Mesendoderm (in vitro differentiated cells): ENCODE measurements around the gene SPHK1.

Source experiments
- DNase-seq: peaks from one replicate; pipeline ENCODE4 v3.0.0; 2013
- H2AK5ac ChIP-seq: 2 replicates; pipeline ENCODE4 v1.6.1; 2013; ENCODE audit warnings: low read length, inconsistent platforms
- H2BK120ac ChIP-seq: 2 replicates; pipeline ENCODE4 v1.6.1; 2013; ENCODE audit warnings: low read depth, mild to moderate bottlenecking, low read length, moderate library complexity, mixed read lengths
- H2BK15ac ChIP-seq: replicated peaks from 2 replicates; pipeline ENCODE4 v1.6.1; 2013; ENCODE audit warnings: low read depth, mild to moderate bottlenecking, moderate library complexity
- H2BK5ac ChIP-seq: 2 replicates; pipeline ENCODE4 v1.6.1; 2013; ENCODE audit warnings: low read length, inconsistent platforms
- H3K18ac ChIP-seq: 2 replicates; pipeline ENCODE4 v1.6.1; 2013; ENCODE audit warnings: mild to moderate bottlenecking, low read length, mixed read lengths
- H3K23ac ChIP-seq: one replicate; pipeline ENCODE4 v1.6.1; 2013; ENCODE audit warnings: low read length
- H3K27ac ChIP-seq: 2 replicates; pipeline ENCODE4 v1.5.1; 2013; ENCODE audit warnings: low read depth, mild to moderate bottlenecking, inconsistent platforms, low read length, moderate library complexity
- H3K27me3 ChIP-seq: 2 replicates; pipeline ENCODE4 v1.6.1; 2013; ENCODE audit warnings: low read length, control low read depth, mild to moderate bottlenecking, inconsistent platforms; ENCODE audit not compliant: insufficient read depth, poor library complexity
- H3K36me3 ChIP-seq: 2 replicates; pipeline ENCODE4 v1.6.1; 2013; ENCODE audit warnings: low read length, inconsistent platforms; ENCODE audit not compliant: control insufficient read depth, insufficient read depth
- H3K4ac ChIP-seq: one replicate; pipeline ENCODE4 v1.6.1; 2013; ENCODE audit warnings: low read depth, mild to moderate bottlenecking, low read length, moderate library complexity
- H3K4me1 ChIP-seq: 2 replicates; pipeline ENCODE4 v1.6.1; 2013; ENCODE audit warnings: low read depth, low read length, inconsistent platforms; ENCODE audit not compliant: control insufficient read depth
- H3K4me2 ChIP-seq: 2 replicates; pipeline ENCODE4 v1.6.1; 2013; ENCODE audit warnings: low read length
- H3K4me3 ChIP-seq: 2 replicates; pipeline ENCODE4 v1.5.1; 2013; ENCODE audit warnings: mild to moderate bottlenecking, low read length
- H3K56ac ChIP-seq: one replicate; pipeline ENCODE4 v1.6.1; 2013; ENCODE audit warnings: low read length
- H3K79me1 ChIP-seq: 2 replicates; pipeline ENCODE4 v1.6.1; 2013; ENCODE audit warnings: low read length, inconsistent platforms
- H3K79me2 ChIP-seq: 2 replicates; pipeline ENCODE4 v1.6.1; 2013; ENCODE audit warnings: mild to moderate bottlenecking, low read length; ENCODE audit not compliant: control insufficient read depth, insufficient read depth
- H3K9ac ChIP-seq: 2 replicates; pipeline ENCODE4 v1.6.1; 2013; ENCODE audit warnings: low read length, inconsistent platforms
- H4K5ac ChIP-seq: one replicate; pipeline ENCODE4 v1.6.1; 2013; ENCODE audit warnings: low read length
- H4K8ac ChIP-seq: one replicate; pipeline ENCODE4 v1.6.1; 2013; ENCODE audit warnings: low read depth, mild to moderate bottlenecking, control low read depth, low read length, moderate library complexity
- WGBS: extraction: QIAGEN DNeasy Blood & Tissue Kit; methylation state at CpG from one replicate; pipeline ENCODE4 v1.1.7; 2013; ENCODE audit warnings: low lambda C conversion rate, missing lambda C conversion rate; ENCODE audit not compliant: insufficient coverage; ENCODE audit errors: extremely low coverage; 5-methylcytosine and 5-hydroxymethylcytosine counted together

The SPHK1 gene

DNA sequence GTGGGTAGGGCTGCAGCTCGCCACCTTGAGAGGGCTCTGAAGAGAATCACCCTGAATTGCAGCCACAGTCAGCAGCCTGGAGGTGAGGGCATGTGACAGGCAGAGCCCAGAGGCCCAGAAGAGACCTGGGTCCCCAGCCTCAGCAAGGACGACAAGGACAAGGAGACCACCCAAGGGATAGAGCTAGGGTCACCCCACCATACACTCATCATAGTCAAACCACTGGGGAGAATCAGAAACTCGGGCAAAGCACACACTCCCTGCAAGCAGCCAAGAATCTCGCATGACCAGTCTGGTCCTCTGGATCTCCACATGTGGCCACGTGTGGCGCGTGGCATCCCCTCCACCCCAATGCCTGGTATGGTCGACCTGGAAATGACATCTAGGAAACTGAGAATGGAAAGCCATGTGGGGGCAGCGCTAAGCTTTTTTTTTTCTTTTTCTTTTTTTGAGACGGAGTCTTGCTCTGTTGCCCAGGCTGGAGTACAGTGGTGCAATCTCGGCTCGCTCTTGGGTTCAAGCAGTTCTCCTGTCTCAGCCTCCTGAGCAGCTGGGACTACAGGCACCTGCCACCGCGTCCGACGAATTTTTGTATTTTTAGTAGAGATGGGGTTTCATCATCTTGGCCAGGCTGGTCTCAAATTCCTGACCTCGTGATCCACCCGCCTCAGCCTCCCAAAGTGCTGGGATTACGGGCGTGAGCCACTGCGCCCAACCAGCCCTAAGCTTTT lies 4.6 kb upstream of the SPHK1 start:
- H3K27ac ChIP-seq = no peak overlapping the region

DNA sequence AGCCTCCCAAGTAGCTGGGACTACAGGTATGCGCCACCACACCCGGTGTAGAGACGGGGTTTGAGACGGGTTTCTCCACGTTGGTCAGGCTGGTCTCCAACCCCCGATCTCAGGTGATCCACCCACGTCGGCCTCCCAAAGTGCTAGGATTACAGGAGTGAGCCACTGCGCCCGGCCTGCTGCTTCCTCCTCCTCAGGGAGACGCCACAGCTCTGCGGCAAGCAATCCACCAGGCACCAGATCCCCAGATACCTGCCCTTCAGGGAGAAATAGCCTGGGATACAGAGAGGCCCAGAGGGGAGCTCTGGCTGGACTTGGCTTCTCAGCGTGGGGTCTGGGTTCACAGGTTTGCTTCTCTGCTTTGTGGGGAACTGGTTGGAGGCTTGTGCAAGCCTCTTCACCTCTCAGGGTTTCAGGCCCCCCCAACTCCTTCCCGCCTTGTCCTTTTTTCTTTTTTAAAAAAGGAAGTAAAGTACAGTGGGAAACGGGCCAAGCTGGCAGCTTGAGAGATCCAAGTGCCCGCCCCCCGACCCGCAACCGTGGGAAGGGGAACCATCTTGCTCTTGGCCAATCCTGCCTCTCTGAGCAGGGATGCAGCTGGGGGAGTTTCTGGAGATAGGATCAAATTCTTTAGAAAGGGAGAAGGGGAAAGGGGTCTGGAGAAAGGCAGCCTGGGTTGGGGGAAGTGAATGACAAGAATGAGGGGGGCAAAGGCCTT lies 2.6 kb upstream of the SPHK1 start:
- Histone ChIP-seq H3K79me2 (no peaks in the 10 kb centered on the region), H4K8ac (no peak overlapping the region), H3K27me3 (peaks cover 11% of the 10 kb centered on the region), H3K18ac (no peak overlapping the region), H3K4me1 (no peaks in the 10 kb centered on the region), H2BK5ac (no peak overlapping the region), H3K9ac (peak overlapping the region; percentile 24), H2BK15ac (no peak overlapping the region), H3K56ac (peak overlapping the region; percentile 60), H2BK120ac (no peak overlapping the region), H3K4ac (no peak overlapping the region), H3K36me3 (no peaks in the 10 kb centered on the region), H3K4me2 (no peak overlapping the region), H4K5ac (no peak overlapping the region), H3K27ac (peak overlapping the region; percentile 47), H3K4me3 (no peak overlapping the region), H3K23ac (no peak overlapping the region), H3K79me1 (no peaks in the 10 kb centered on the region), H2AK5ac (no peak overlapping the region)
- no CpG with 5 or more reads among the region's 19 CpGs for WGBS
- DNase-seq = peak; percentile 46

More for the DNA sequence above, 4.6 kb upstream of the SPHK1 start:
- Histone ChIP-seq H3K36me3 (no peaks in the 10 kb centered on the region), H3K4ac (no peak overlapping the region), H4K5ac (no peak overlapping the region), H3K56ac (no peak overlapping the region), H2BK15ac (no peak overlapping the region), H3K4me3 (no peak overlapping the region), H2BK120ac (no peak overlapping the region), H3K23ac (no peak overlapping the region), H3K27me3 (peaks cover 2% of the 10 kb centered on the region), H3K79me1 (no peaks in the 10 kb centered on the region), H2AK5ac (no peak overlapping the region), H3K4me2 (no peak overlapping the region), H3K18ac (no peak overlapping the region), H3K9ac (no peak overlapping the region), H2BK5ac (no peak overlapping the region), H3K79me2 (no peaks in the 10 kb centered on the region), H3K4me1 (no peaks in the 10 kb centered on the region), H4K8ac (no peak overlapping the region)
- no CpG with 5 or more reads among the region's 21 CpGs for WGBS
- DNase-seq = no peak

DNA sequence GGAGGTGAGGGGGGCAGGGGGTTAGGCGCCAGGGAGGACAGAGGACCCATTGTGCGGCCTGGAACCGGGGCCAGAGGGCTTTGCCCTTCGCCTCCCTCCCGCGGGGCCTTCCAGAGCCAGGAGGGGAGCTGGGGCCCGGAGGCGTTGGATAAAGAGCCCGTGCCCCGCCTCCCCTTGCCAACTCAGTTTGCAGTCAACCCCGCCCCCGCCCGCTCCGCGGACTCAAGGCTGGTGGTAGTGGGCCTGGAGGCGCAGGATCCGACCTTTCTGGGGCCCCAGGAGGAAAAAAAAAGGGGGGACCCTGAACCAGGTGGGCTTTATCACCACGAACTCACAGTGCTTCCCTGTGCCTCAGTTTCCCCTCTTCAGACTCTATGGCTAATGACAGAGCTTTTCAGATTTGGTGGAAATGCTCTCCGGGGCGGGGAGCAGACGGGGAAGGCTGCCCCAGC lies 2.0 kb upstream of the SPHK1 start:
- Histone ChIP-seq H3K4me1 (no peaks in the 10 kb centered on the region), H3K18ac (peak overlapping the region; percentile 33), H3K23ac (no peak overlapping the region), H2BK5ac (no peak overlapping the region), H3K4me2 (peak overlapping the region; percentile 89), H3K79me1 (no peaks in the 10 kb centered on the region), H4K8ac (no peak overlapping the region), H3K79me2 (no peaks in the 10 kb centered on the region), H3K56ac (peak overlapping the region; percentile 75), H2AK5ac (no peak overlapping the region), H4K5ac (no peak overlapping the region), H3K4me3 (peak overlapping the region; percentile 14), H3K9ac (peak overlapping the region; percentile 63), H3K27me3 (peaks cover 11% of the 10 kb centered on the region), H2BK15ac (no peak overlapping the region), H2BK120ac (no peak overlapping the region), H3K36me3 (no peaks in the 10 kb centered on the region), H3K4ac (no peak overlapping the region), H3K27ac (peak overlapping the region; percentile 58)
- peak; percentile 80 for DNase-seq
- WGBS = no CpG with 5 or more reads among the region's 21 CpGs

DNA sequence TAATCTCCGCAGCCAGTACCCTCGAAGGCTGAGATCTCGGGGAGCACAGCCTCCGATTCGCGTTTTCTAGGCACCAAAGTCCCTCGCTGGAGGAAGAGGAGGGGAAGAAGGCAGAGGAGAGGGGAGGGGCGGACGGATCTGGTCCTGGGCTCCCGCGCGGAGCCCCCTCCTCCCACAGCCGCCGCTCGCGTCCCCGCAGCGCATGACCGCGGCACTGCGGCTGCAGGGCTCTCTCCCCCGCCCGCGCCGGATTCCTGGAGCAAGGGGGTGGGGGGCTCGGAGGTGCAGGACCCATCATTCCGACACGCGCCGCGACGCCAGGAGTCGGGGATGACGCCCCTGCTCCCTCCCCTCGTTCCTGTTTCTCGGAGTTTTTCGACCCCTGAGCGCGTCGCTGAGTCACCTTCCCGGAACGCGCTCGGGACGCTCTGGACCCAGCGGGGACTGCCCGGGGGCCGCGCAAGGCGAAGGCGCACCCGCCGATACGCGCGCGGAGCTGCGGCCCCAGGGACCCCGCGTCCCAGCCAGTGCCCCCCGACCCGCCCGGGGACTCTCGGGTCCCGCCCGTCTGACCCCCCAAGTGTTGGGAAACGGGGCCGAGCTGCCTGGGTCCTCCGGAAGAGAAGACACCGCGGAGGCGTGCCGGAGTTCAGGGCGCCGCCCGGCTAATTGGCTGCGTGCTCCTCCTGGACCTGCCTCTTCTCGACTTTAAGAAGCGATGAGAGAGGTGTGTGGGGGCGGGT lies 1.4 kb upstream of the SPHK1 start:
- peak; percentile 85 for DNase-seq
- H3K4me3 ChIP-seq = peak overlapping the region; percentile 14
- H2BK120ac ChIP-seq = no peak overlapping the region
- H3K36me3 ChIP-seq = no peaks in the 10 kb centered on the region
- H3K27ac ChIP-seq = peak overlapping the region; percentile 58
- no peak overlapping the region for H2AK5ac ChIP-seq
- no peaks in the 10 kb centered on the region for H3K79me1 ChIP-seq
- H3K9ac ChIP-seq = peak overlapping the region; percentile 63
- H3K4me2 ChIP-seq = peak overlapping the region; percentile 89
- H3K4ac ChIP-seq = no peak overlapping the region
- peak overlapping the region; percentile 75 for H3K56ac ChIP-seq
- no CpG with 5 or more reads among the region's 80 CpGs for WGBS
- no peak overlapping the region for H2BK15ac ChIP-seq
- peaks cover 11% of the 10 kb centered on the region for H3K27me3 ChIP-seq
- H3K79me2 ChIP-seq = no peaks in the 10 kb centered on the region
- H4K5ac ChIP-seq = no peak overlapping the region
- H4K8ac ChIP-seq = no peak overlapping the region
- H3K4me1 ChIP-seq = no peaks in the 10 kb centered on the region
- peak overlapping the region; percentile 54 for H3K18ac ChIP-seq
- no peak overlapping the region for H3K23ac ChIP-seq
- H2BK5ac ChIP-seq = no peak overlapping the region

DNA sequence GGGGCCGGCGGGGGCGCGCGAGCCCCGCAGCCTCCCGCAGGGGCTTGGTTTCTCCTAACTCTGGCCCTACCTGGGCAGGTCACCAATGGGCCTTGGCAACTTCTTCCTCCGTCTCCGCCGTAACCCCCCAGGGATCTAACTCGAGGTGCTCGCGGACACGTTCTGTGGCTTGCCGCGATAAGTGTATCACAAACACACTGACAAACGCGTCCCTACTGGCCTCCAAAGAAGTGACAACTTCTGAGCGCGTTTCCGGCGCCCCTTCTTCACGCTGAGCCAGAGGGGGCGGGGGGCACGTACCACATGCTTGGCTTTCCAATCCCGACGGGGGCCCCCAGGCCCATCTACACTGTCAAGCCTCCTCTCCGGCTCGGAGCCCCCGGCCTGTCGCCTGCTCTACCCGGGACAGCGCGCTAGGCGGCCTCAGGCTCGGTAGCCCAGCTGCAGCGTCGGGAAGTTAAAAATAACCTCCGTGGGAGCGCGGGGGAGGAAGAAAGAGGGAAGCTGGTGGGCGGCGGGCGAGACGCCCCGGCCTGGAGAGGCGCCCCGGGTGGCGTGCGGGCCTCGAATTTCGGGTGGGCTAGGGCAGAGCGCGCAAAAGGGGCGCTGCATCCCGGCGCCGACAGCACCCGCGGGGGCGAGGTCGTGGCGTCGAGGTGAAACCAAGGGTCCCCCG lies 725 bp upstream of the SPHK1 start:
- Histone ChIP-seq H4K8ac (no peak overlapping the region), H3K27me3 (peaks cover 11% of the 10 kb centered on the region), H3K4ac (no peak overlapping the region), H4K5ac (no peak overlapping the region), H3K79me2 (no peaks in the 10 kb centered on the region), H2BK5ac (no peak overlapping the region), H3K4me2 (peak overlapping the region; percentile 89), H2BK15ac (no peak overlapping the region), H3K4me3 (peak overlapping the region; percentile 15), H3K27ac (no peak overlapping the region), H3K56ac (peak overlapping the region; percentile 83), H3K36me3 (no peaks in the 10 kb centered on the region), H2AK5ac (no peak overlapping the region), H2BK120ac (no peak overlapping the region), H3K79me1 (no peaks in the 10 kb centered on the region), H3K9ac (peak overlapping the region; percentile 76), H3K23ac (peak overlapping the region; percentile 1), H3K4me1 (no peaks in the 10 kb centered on the region), H3K18ac (peak overlapping the region; percentile 24)
- WGBS = no CpG with 5 or more reads among the region's 65 CpGs
- DNase-seq = peak; percentile 78
